Transverse colon (tissue), 4 donors: Measurements from ENCODE around the gene MTF2.

ENCODE experiments used
- CTCF ChIP-seq, 5 experiments: fragments of 200-600 bp in 3 of 5; fragments of 450-650 bp in 2 of 5; sonication (generic) in 3 of 5; IDR thresholded peaks; 1 replicate in 2 of 5; 2 replicates in 3 of 5; pipeline ENCODE4 v1.5.1; 2016 to 2017; ENCODE audit warnings: antibody characterized with exemption in 5 of 5, inconsistent platforms in 3 of 5, mild to moderate bottlenecking in 2 of 5, moderate library complexity in 1 of 5
- EP300 ChIP-seq: sonication (generic); formaldehyde crosslinking; IDR thresholded peaks from one replicate; pipeline ENCODE4 v1.6.1; 2017; ENCODE audit warnings: antibody characterized with exemption, low read depth
- POLR2A ChIP-seq: fragments of 450-650 bp; IDR thresholded peaks from one replicate; pipeline ENCODE4 v1.6.1; 2016; ENCODE audit warnings: antibody characterized with exemption, mild to moderate bottlenecking, moderate library complexity
- POLR2AphosphoS5 ChIP-seq, 3 donors: sonication (generic); formaldehyde crosslinking; IDR thresholded peaks; one replicate each; pipeline ENCODE4 v1.6.1; 2016; ENCODE audit warnings: antibody characterized with exemption in 3 of 3

GRCh38 chr1:93079685-93080141 lies 630 bp downstream of the MTF2 start:
- TF ChIP-seq EP300 (no peak), POLR2A (no peak), CTCF (IDR thresholded peaks at IDR 0.05) (no peak), POLR2AphosphoS5 (IDR thresholded peaks at IDR 0.05) (no peak)
